ENCODE results near the gene ETFDH.

The ETFDH gene

DNA sequence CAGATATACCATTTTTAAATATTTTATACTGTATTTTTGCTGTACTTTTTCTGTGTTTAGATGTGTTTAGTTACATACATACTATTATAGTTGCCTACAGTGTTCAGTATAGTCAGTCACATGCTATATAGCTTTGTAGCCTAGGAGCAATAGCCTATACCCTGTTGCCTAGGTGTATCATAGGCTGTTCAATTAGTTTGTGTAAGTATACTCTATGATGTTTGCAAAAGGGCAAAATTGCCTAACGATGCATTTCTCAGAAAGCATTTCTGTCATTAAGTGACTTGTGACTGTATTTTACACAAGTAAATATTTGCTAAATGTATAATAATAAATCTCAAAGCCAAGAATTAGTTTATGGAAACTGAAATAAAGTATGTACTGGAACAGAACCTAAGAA, 9.5 kb downstream of the ETFDH start:
- no peak for ATAC-seq
- no peak for TF ChIP-seq ZFP30 (CRISPR knock-in tag; IDR thresholded peaks at IDR 0.05)
- no peak for TF ChIP-seq ZFP3 (CRISPR knock-in tag; IDR thresholded peaks at IDR 0.05)
- TF ChIP-seq ARNTL (CRISPR knock-in tag; IDR thresholded peaks at IDR 0.05; ENCODE audit: borderline replicate concordance, low read depth), result no peak
- TF ChIP-seq, protein P1, sequence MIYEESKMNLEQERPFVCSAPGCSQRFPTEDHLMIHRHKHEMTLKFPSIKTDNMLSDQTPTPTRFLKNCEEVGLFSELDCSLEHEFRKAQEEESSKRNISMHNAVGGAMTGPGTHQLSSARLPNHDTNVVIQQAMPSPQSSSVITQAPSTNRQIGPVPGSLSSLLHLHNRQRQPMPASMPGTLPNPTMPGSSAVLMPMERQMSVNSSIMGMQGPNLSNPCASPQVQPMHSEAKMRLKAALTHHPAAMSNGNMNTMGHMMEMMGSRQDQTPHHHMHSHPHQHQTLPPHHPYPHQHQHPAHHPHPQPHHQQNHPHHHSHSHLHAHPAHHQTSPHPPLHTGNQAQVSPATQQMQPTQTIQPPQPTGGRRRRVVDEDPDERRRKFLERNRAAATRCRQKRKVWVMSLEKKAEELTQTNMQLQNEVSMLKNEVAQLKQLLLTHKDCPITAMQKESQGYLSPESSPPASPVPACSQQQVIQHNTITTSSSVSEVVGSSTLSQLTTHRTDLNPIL (CRISPR knock-in tag; IDR thresholded peaks at IDR 0.05; ENCODE audit: low read depth), result no peak
- TF ChIP-seq, protein P2, sequence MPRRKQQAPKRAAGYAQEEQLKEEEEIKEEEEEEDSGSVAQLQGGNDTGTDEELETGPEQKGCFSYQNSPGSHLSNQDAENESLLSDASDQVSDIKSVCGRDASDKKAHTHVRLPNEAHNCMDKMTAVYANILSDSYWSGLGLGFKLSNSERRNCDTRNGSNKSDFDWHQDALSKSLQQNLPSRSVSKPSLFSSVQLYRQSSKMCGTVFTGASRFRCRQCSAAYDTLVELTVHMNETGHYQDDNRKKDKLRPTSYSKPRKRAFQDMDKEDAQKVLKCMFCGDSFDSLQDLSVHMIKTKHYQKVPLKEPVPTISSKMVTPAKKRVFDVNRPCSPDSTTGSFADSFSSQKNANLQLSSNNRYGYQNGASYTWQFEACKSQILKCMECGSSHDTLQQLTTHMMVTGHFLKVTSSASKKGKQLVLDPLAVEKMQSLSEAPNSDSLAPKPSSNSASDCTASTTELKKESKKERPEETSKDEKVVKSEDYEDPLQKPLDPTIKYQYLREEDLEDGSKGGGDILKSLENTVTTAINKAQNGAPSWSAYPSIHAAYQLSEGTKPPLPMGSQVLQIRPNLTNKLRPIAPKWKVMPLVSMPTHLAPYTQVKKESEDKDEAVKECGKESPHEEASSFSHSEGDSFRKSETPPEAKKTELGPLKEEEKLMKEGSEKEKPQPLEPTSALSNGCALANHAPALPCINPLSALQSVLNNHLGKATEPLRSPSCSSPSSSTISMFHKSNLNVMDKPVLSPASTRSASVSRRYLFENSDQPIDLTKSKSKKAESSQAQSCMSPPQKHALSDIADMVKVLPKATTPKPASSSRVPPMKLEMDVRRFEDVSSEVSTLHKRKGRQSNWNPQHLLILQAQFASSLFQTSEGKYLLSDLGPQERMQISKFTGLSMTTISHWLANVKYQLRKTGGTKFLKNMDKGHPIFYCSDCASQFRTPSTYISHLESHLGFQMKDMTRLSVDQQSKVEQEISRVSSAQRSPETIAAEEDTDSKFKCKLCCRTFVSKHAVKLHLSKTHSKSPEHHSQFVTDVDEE (CRISPR knock-in tag; IDR thresholded peaks at IDR 0.05), result no peak
- no peak for TF ChIP-seq PPARA (CRISPR knock-in tag; IDR thresholded peaks at IDR 0.05; ENCODE audit: borderline replicate concordance)
- TF ChIP-seq RARB (CRISPR knock-in tag; IDR thresholded peaks at IDR 0.05), result no peak
- TF ChIP-seq ZNF70 (CRISPR knock-in tag; IDR thresholded peaks at IDR 0.05), result no peak

DNA sequence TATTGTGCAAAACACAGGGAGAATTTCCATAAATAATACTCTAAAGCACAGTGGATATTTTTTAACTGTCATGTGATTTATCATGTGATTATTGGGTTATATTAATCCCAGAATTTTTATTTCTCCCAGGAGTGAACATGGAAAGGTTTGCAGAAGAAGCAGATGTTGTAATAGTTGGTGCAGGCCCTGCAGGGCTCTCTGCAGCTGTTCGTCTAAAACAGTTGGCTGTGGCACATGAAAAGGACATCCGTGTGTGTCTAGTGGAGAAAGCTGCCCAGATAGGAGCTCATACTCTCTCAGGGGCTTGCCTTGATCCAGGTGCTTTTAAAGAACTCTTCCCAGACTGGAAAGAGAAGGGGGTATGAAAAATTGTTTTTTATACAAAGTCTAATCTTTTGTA, 10.0 kb downstream of the ETFDH start:
- TF ChIP-seq SNAI2 (CRISPR knock-in tag; IDR thresholded peaks at IDR 0.05) (no peak), ZFP30 (CRISPR knock-in tag; IDR thresholded peaks at IDR 0.05) (no peak), CSDC2 (CRISPR knock-in tag; IDR thresholded peaks at IDR 0.05) (no peak), ZFP3 (CRISPR knock-in tag; IDR thresholded peaks at IDR 0.05) (no peak), ZC3H10 (CRISPR knock-in tag; IDR thresholded peaks at IDR 0.05) (no peak), PPARA (CRISPR knock-in tag; IDR thresholded peaks at IDR 0.05; ENCODE audit: borderline replicate concordance) (no peak), TOX (CRISPR knock-in tag; IDR thresholded peaks at IDR 0.05; ENCODE audit: borderline replicate concordance) (no peak), OSR1 (CRISPR knock-in tag; IDR thresholded peaks at IDR 0.05) (no peak), ZNF8 (CRISPR knock-in tag; IDR thresholded peaks at IDR 0.05) (no peak), ZNF70 (CRISPR knock-in tag; IDR thresholded peaks at IDR 0.05) (no peak), ZNF565 (CRISPR knock-in tag; conservative IDR thresholded peaks at IDR 0.05; ENCODE audit: low read depth) (no peak), ISL1 (CRISPR knock-in tag; IDR thresholded peaks at IDR 0.05) (no peak), ARNTL (CRISPR knock-in tag; IDR thresholded peaks at IDR 0.05; ENCODE audit: borderline replicate concordance, low read depth) (no peak)
- TF ChIP-seq, protein P2 (CRISPR knock-in tag; IDR thresholded peaks at IDR 0.05), result no peak
- TF ChIP-seq, protein P1 (CRISPR knock-in tag; IDR thresholded peaks at IDR 0.05; ENCODE audit: low read depth), result no peak
- ATAC-seq, result no peak

GRCh38 chr4:158688813-158689212, 16.7 kb downstream of the ETFDH start:
- TF ChIP-seq, protein P3, sequence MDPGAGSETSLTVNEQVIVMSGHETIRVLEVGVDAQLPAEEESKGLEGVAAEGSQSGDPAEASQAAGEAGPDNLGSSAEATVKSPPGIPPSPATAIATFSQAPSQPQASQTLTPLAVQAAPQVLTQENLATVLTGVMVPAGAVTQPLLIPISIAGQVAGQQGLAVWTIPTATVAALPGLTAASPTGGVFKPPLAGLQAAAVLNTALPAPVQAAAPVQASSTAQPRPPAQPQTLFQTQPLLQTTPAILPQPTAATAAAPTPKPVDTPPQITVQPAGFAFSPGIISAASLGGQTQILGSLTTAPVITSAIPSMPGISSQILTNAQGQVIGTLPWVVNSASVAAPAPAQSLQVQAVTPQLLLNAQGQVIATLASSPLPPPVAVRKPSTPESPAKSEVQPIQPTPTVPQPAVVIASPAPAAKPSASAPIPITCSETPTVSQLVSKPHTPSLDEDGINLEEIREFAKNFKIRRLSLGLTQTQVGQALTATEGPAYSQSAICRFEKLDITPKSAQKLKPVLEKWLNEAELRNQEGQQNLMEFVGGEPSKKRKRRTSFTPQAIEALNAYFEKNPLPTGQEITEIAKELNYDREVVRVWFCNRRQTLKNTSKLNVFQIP (CRISPR knock-in tag; IDR thresholded peaks at IDR 0.05; ENCODE audit: borderline replicate concordance, low read depth), result no peak
- TF ChIP-seq TCF4 (CRISPR knock-in tag; IDR thresholded peaks at IDR 0.05; ENCODE audit: borderline replicate concordance) (no peak), ISL1 (CRISPR knock-in tag; IDR thresholded peaks at IDR 0.05) (no peak), ZC3H10 (CRISPR knock-in tag; IDR thresholded peaks at IDR 0.05) (no peak), ARNTL (CRISPR knock-in tag; IDR thresholded peaks at IDR 0.05; ENCODE audit: borderline replicate concordance, low read depth) (no peak), CSRNP3 (CRISPR knock-in tag; IDR thresholded peaks at IDR 0.05) (no peak), ZNF8 (CRISPR knock-in tag; IDR thresholded peaks at IDR 0.05) (no peak), OSR1 (CRISPR knock-in tag; IDR thresholded peaks at IDR 0.05) (no peak), ZNF565 (CRISPR knock-in tag; conservative IDR thresholded peaks at IDR 0.05; ENCODE audit: low read depth) (no peak), PPARA (CRISPR knock-in tag; IDR thresholded peaks at IDR 0.05; ENCODE audit: borderline replicate concordance) (no peak), PATZ1 (CRISPR knock-in tag; IDR thresholded peaks at IDR 0.05; ENCODE audit: borderline replicate concordance) (no peak), BACH2 (CRISPR knock-in tag; IDR thresholded peaks at IDR 0.05; ENCODE audit: borderline replicate concordance) (no peak)
- TF ChIP-seq, protein P1 (CRISPR knock-in tag; IDR thresholded peaks at IDR 0.05; ENCODE audit: low read depth), result no peak

More at GRCh38 chr4:158688813-158689212, 16.7 kb downstream of the ETFDH start:
- no peak for ATAC-seq
